Trophoblast cell (in vitro differentiated cells and primary cell): ENCODE data around the gene ULBP1.
"Not testable (repeated sequence)": the region's sequence is repeated elsewhere in the genome, so short reads cannot be mapped to it uniquely, and the experiment has no call there.

Source experiments
- DNase-seq, 2 donors: peaks; one replicate each; pipeline ENCODE4 v3.0.0-alpha.2; 2016
- H2AFZ ChIP-seq: 2 replicates; pipeline ENCODE4 v1.6.1; 2013; ENCODE audit warnings: low read length, moderate library complexity, mild to moderate bottlenecking; ENCODE audit not compliant: insufficient read depth, poor library complexity
- H2AK5ac ChIP-seq: 2 replicates; pipeline ENCODE4 v1.6.1; 2013; ENCODE audit warnings: mild to moderate bottlenecking, low read length
- H2BK120ac ChIP-seq: 2 replicates; pipeline ENCODE4 v1.6.1; 2013; ENCODE audit warnings: low read length, mild to moderate bottlenecking, moderate library complexity; ENCODE audit not compliant: insufficient read depth, poor library complexity
- H2BK12ac ChIP-seq: 2 replicates; pipeline ENCODE4 v1.6.1; 2013; ENCODE audit warnings: mild to moderate bottlenecking, low read length, moderate library complexity
- H2BK5ac ChIP-seq: 2 replicates; pipeline ENCODE4 v1.6.1; 2013; ENCODE audit warnings: low read length, low read depth, moderate library complexity, mild to moderate bottlenecking; ENCODE audit not compliant: poor library complexity
- H3K14ac ChIP-seq: 2 replicates; pipeline ENCODE4 v1.6.1; 2013; ENCODE audit warnings: mild to moderate bottlenecking, low read length
- H3K18ac ChIP-seq: 2 replicates; pipeline ENCODE4 v1.6.1; 2013; ENCODE audit warnings: mild to moderate bottlenecking, low read length
- H3K23ac ChIP-seq: 2 replicates; pipeline ENCODE4 v1.6.1; 2013; ENCODE audit warnings: low read length
- H3K27ac ChIP-seq: 2 replicates; pipeline ENCODE4 v1.5.1; 2013; ENCODE audit warnings: low read depth, mild to moderate bottlenecking, inconsistent platforms, low read length, moderate library complexity
- H3K27me3 ChIP-seq: 2 replicates; pipeline ENCODE4 v1.6.1; 2013; ENCODE audit warnings: inconsistent platforms, mild to moderate bottlenecking, low read length, moderate library complexity; ENCODE audit not compliant: insufficient read depth
- H3K36me3 ChIP-seq, 2 experiments: 1 replicate in 1 of 2; 2 replicates in 1 of 2; pipeline ENCODE4 v1.6.1; 2013; ENCODE audit warnings: low read length in 2 of 2, mild to moderate bottlenecking in 2 of 2, moderate library complexity in 1 of 2; ENCODE audit not compliant: insufficient read depth in 2 of 2, control insufficient read depth in 1 of 2
- H3K4ac ChIP-seq: 2 replicates; pipeline ENCODE4 v1.6.1; 2013; ENCODE audit warnings: low read depth, mild to moderate bottlenecking, low read length, moderate library complexity
- H3K4me1 ChIP-seq, 2 experiments: 1 replicate in 1 of 2; 2 replicates in 1 of 2; pipeline ENCODE4 v1.6.1; 2013; ENCODE audit warnings: low read length in 2 of 2, mild to moderate bottlenecking in 2 of 2, moderate library complexity in 1 of 2; ENCODE audit not compliant: insufficient read depth in 2 of 2, control insufficient read depth in 1 of 2
- H3K4me2 ChIP-seq: 2 replicates; pipeline ENCODE4 v1.6.1; 2013; ENCODE audit warnings: inconsistent platforms, mild to moderate bottlenecking, low read length, moderate library complexity
- H3K4me3 ChIP-seq: 2 replicates; pipeline ENCODE4 v1.5.1; 2013; ENCODE audit warnings: mild to moderate bottlenecking, low read depth, low read length, inconsistent platforms
- H3K79me1 ChIP-seq: one replicate; pipeline ENCODE4 v1.6.1; 2013; ENCODE audit warnings: low read length
- H3K79me2 ChIP-seq: 2 replicates; pipeline ENCODE4 v1.6.1; 2013; ENCODE audit warnings: low read length, mild to moderate bottlenecking; ENCODE audit not compliant: control insufficient read depth, insufficient read depth, poor library complexity
- H3K9ac ChIP-seq: 2 replicates; pipeline ENCODE4 v1.6.1; 2013; ENCODE audit warnings: mild to moderate bottlenecking, low read length
- H3K9me3 ChIP-seq: 2 replicates; pipeline ENCODE4 v1.6.1; 2013; ENCODE audit warnings: low read depth, mild to moderate bottlenecking, control low read depth, inconsistent platforms, low read length; ENCODE audit not compliant: insufficient read depth
- H4K12ac ChIP-seq: 2 replicates; pipeline ENCODE4 v1.6.1; 2013; ENCODE audit warnings: low read depth, mild to moderate bottlenecking, low read length, moderate library complexity
- H4K8ac ChIP-seq: 2 replicates; pipeline ENCODE4 v1.6.1; 2013; ENCODE audit warnings: low read depth, mild to moderate bottlenecking, low read length, moderate library complexity
- H4K91ac ChIP-seq: one replicate; pipeline ENCODE4 v1.6.1; 2013; ENCODE audit warnings: low read depth, mild to moderate bottlenecking, low read length, moderate library complexity
- WGBS: extraction: QIAGEN DNeasy Blood & Tissue Kit; methylation state at CpG from one replicate; pipeline ENCODE4 v1.1.7; 2013; ENCODE audit warnings: missing lambda C conversion rate; ENCODE audit not compliant: insufficient read length, insufficient coverage; ENCODE audit errors: extremely low coverage; 5-methylcytosine and 5-hydroxymethylcytosine counted together

ULBP1 gene

GRCh38 chr6:149965194-149966020 is 1.7 kb downstream of the ULBP1 start:
- H3K9me3 ChIP-seq = peaks cover 11% of the 10 kb centered on the region
- no peak overlapping the region for H2BK12ac ChIP-seq
- H3K14ac ChIP-seq = no peak overlapping the region
- no peak overlapping the region for H2AK5ac ChIP-seq
- peaks cover 9 to 18% of the 10 kb centered on the region in 2 experiments for H3K4me1 ChIP-seq
- peak overlapping the region; percentile 61 for H3K4me2 ChIP-seq
- no peak overlapping the region for H3K18ac ChIP-seq
- H4K91ac ChIP-seq = no peak overlapping the region
- H3K79me1 ChIP-seq = no peaks in the 10 kb centered on the region
- H3K4me3 ChIP-seq = no peak overlapping the region
- no peak overlapping the region for H3K9ac ChIP-seq
- H3K36me3 ChIP-seq = no peaks in the 10 kb centered on the region
- H3K79me2 ChIP-seq = no peaks in the 10 kb centered on the region
- H2AFZ ChIP-seq = no peak overlapping the region
- no peak overlapping the region for H3K27ac ChIP-seq
- no CpG with 5 or more reads among the region's 38 CpGs for WGBS
- no peak overlapping the region for H4K8ac ChIP-seq
- H2BK120ac ChIP-seq = no peak overlapping the region
- no peak overlapping the region for H3K23ac ChIP-seq
- H4K12ac ChIP-seq = no peak overlapping the region
- H2BK5ac ChIP-seq = no peak overlapping the region
- no peak overlapping the region for H3K4ac ChIP-seq
- H3K27me3 ChIP-seq = peaks cover 54% of the 10 kb centered on the region
- DNase-seq = no peak

DNA sequence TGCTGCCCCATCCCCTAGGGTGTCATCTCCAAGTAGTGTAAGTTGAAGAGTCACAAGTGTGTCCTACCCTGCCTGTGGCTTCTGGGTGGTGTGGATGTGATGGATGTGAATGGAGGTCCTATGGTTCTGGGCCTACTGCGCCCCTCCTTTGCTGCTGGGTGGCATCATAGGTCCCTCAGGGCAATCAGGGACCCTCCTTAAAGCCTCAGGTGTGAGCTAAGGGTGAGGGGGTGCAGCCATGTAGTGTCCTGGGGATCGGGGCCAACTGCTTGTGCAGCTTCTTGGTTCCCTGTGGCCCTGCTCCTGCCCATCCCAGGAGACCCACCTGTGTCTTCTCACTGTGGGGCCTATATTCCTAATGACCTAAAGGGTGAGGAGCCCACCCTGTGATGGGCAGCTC is 2.6 kb downstream of the ULBP1 start:
- H2BK5ac ChIP-seq, H2AFZ ChIP-seq, H3K18ac ChIP-seq, H2AK5ac ChIP-seq, H3K4me2 ChIP-seq, H3K4ac ChIP-seq, H3K23ac ChIP-seq, H3K79me1 ChIP-seq, DNase-seq, H2BK12ac ChIP-seq, H4K12ac ChIP-seq, H2BK120ac ChIP-seq, H3K14ac ChIP-seq, H3K36me3 ChIP-seq, H3K27ac ChIP-seq, H3K4me3 ChIP-seq, H3K79me2 ChIP-seq, H4K91ac ChIP-seq, H4K8ac ChIP-seq, H3K9ac ChIP-seq: not testable (repeated sequence)
- H3K4me1 ChIP-seq = peaks cover 9 to 18% of the 10 kb centered on the region in 2 experiments
- no CpG with 5 or more reads among the region's 2 CpGs for WGBS
- H3K9me3 ChIP-seq = peaks cover 11% of the 10 kb centered on the region
- peaks cover 47% of the 10 kb centered on the region for H3K27me3 ChIP-seq

DNA sequence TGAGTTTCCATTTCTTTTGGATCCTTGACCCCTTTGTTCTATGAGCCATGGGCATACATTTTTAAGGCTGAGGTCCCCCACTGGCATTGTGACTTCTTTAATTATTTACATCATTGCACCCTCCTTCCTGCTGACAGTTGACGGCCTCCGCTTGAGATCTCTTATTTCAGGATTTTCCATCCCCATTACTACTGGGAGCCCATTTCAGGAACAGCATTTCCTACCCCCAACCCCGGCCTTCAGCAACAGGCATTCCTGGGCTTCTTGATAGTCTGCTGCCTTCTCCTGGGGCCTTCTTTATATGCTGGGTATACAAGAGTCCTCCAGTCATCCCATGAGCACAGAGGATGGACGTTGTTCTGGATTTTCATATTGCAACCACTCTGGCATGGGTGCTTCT is 3.8 kb downstream of the ULBP1 start:
- no peak for DNase-seq
- Histone ChIP-seq H3K9me3 (peaks cover 11% of the 10 kb centered on the region), H3K79me1 (no peaks in the 10 kb centered on the region), H3K4ac (no peak overlapping the region), H3K27ac (no peak overlapping the region), H3K4me1 (peaks cover 9 to 18% of the 10 kb centered on the region in 2 experiments), H2BK12ac (no peak overlapping the region), H3K18ac (no peak overlapping the region), H3K79me2 (no peaks in the 10 kb centered on the region), H2BK120ac (no peak overlapping the region), H3K14ac (no peak overlapping the region), H4K8ac (no peak overlapping the region), H4K91ac (no peak overlapping the region), H3K4me3 (no peak overlapping the region), H3K9ac (no peak overlapping the region), H3K27me3 (peaks cover 43% of the 10 kb centered on the region), H2AK5ac (no peak overlapping the region), H4K12ac (no peak overlapping the region), H3K23ac (no peak overlapping the region), H3K4me2 (no peak overlapping the region), H2AFZ (no peak overlapping the region), H2BK5ac (no peak overlapping the region), H3K36me3 (no peaks in the 10 kb centered on the region)
- WGBS = no CpG with 5 or more reads among the region's 4 CpGs

- H3K27me3 ChIP-seq = peaks cover 39% of the 10 kb centered on the region
- H2BK5ac ChIP-seq, H3K9me3 ChIP-seq, H4K8ac ChIP-seq, H2AK5ac ChIP-seq, H3K23ac ChIP-seq, DNase-seq, H3K4me2 ChIP-seq, H3K9ac ChIP-seq, H4K12ac ChIP-seq, H3K79me2 ChIP-seq, H2AFZ ChIP-seq, H4K91ac ChIP-seq, H2BK120ac ChIP-seq, H3K4ac ChIP-seq, H3K4me3 ChIP-seq, H3K36me3 ChIP-seq, H2BK12ac ChIP-seq, H3K18ac ChIP-seq, H3K14ac ChIP-seq, H3K27ac ChIP-seq, H3K79me1 ChIP-seq: not testable (repeated sequence)
- H3K4me1 ChIP-seq = peaks cover 9 to 18% of the 10 kb centered on the region in 2 experiments
- no CpG with 5 or more reads among the region's 2 CpGs for WGBS
Observed at GRCh38 chr6:149967999-149968398, 4.3 kb downstream of the ULBP1 start.
